Smooth muscle cell (in vitro differentiated cells): Measurements from ENCODE around the gene APP. TPM values are rescaled to one million over a fixed set of nuclear protein-coding genes. Genes with fewer than 3 reads are reported as not detected.

Experiments used
- DNase-seq: peaks from one replicate; lab custom pipeline; 2025; ENCODE audit not compliant: unreplicated experiment; lab: John Stamatoyannopoulos, UW
- H2AFZ ChIP-seq: fragments of 200-600 bp; sonication (generic); 2 replicates; pipeline ENCODE4 v1.6.0; 2016; ENCODE audit warnings: antibody characterized with exemption, low read depth, mild to moderate bottlenecking
- H3F3A ChIP-seq: fragments of 200-600 bp; sonication (generic); 2 replicates; pipeline ENCODE4 v1.6.0; 2017; ENCODE audit warnings: antibody characterized with exemption, low read depth
- H3K27ac ChIP-seq: fragments of 200-600 bp; sonication (generic); 2 replicates; pipeline ENCODE4 v1.5.1; 2016; ENCODE audit warnings: low read depth, mild to moderate bottlenecking
- H3K27me3 ChIP-seq: fragments of 200-600 bp; sonication (generic); 2 replicates; pipeline ENCODE4 v1.6.1; 2016; ENCODE audit warnings: low read depth, mild to moderate bottlenecking
- H3K36me3 ChIP-seq: fragments of 200-600 bp; sonication (generic); 2 replicates; pipeline ENCODE4 v1.5.1; 2016; ENCODE audit warnings: low read depth
- H3K4me1 ChIP-seq: fragments of 200-600 bp; sonication (generic); 2 replicates; pipeline ENCODE4 v1.5.1; 2016; ENCODE audit warnings: low read depth
- H3K4me2 ChIP-seq: fragments of 200-600 bp; sonication (generic); 2 replicates; pipeline ENCODE4 v1.6.0; 2016; ENCODE audit warnings: mild to moderate bottlenecking
- H3K4me3 ChIP-seq: fragments of 200-600 bp; sonication (generic); 2 replicates; pipeline ENCODE4 v1.5.1; 2016; ENCODE audit warnings: mild to moderate bottlenecking
- H3K79me2 ChIP-seq: fragments of 200-600 bp; sonication (generic); 2 replicates; pipeline ENCODE4 v1.6.0; 2016; ENCODE audit warnings: low read depth, mild to moderate bottlenecking
- H3K9ac ChIP-seq: fragments of 200-600 bp; sonication (generic); 2 replicates; pipeline ENCODE4 v1.6.0; 2016; ENCODE audit warnings: low read depth
- H3K9me3 ChIP-seq: fragments of 200-600 bp; sonication (generic); replicated peaks from 2 replicates; pipeline ENCODE4 v1.5.1; 2016; ENCODE audit warnings: low read depth
- H4K20me1 ChIP-seq: fragments of 200-600 bp; sonication (generic); 2 replicates; pipeline ENCODE4 v1.6.0; 2016; ENCODE audit warnings: low read depth
- WGBS: methylation state at CpG from one replicate; pipeline ENCODE4 v1.1.7; 2016; ENCODE audit warnings: low lambda C conversion rate; 5-methylcytosine and 5-hydroxymethylcytosine counted together
- polyA plus RNA-seq: library from polyadenylated mRNA; unstranded; fragments of >200 nt; fragmentation: Nextera tagmentation; extraction: Ambion mirVana; gene quantifications from 2 replicates; pipeline ENCODE4 v1.2.1, GENCODE V29; 2016
- total RNA-seq: library from RNA; depleted of rRNA; stranded (reverse); fragments of >200 nt; gene quantifications from 2 replicates; pipeline ENCODE4 v1.2.3, GENCODE V29; 2014
- TF ChIP-seq, protein P1 (sequence below): fragments of 200-600 bp; sonication (generic); IDR thresholded peaks from 2 replicates; pipeline ENCODE4 v1.5.1; 2017; ENCODE audit warnings: borderline replicate concordance, mild to moderate bottlenecking, antibody characterized with exemption; ENCODE audit not compliant: insufficient read depth, poor library complexity, severe bottlenecking

APP gene
- total and polyA plus RNA-seq, 2 experiments from 2014 or later, result 65.3 to 459 TPM

DNA sequence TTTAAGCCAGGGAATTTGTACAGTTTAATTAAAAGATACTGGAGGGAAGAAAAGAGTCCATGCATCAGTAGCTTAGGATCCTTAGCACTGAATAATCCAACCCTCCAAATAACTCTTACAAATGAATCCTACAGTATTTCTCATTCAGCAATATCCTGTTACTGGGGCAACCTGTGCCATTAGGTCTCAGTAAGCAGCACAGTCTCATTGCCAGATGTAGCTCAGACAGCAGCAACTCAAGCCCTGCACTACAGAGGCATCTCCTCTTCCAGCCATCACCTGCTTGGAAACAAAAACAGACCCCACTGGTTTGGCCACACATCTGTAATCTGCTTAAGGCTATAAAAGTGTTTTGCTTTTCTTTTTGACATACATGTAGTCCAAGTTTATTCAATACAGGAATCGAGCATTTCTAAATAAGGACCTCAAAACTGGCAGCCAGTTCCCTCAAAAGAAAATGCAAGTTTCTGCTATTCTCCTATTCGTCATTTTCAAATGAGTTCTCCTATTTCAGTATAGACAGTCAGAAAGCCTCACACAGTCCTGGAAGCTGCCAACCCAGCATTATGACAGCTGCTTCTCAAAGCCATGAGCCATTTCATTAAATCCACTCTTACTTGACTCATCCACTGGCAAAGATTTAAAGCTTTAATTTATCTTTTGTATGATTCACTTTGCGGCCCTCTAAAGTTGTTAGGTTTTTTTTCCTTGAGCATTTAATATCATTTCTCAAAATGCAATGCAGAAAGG is 129.0 kb downstream of the APP start:
- peak overlapping the region; percentile 6 for H3K4me2 ChIP-seq
- H3K9me3 ChIP-seq, result no peaks in the 10 kb centered on the region
- no peaks in the 10 kb centered on the region for H3K27me3 ChIP-seq
- peaks cover 12% of the 10 kb centered on the region for H3F3A ChIP-seq
- H3K79me2 ChIP-seq, result peaks cover 54% of the 10 kb centered on the region
- no peak overlapping the region for H2AFZ ChIP-seq
- H3K36me3 ChIP-seq, result no peaks in the 10 kb centered on the region
- TF ChIP-seq, protein P1, sequence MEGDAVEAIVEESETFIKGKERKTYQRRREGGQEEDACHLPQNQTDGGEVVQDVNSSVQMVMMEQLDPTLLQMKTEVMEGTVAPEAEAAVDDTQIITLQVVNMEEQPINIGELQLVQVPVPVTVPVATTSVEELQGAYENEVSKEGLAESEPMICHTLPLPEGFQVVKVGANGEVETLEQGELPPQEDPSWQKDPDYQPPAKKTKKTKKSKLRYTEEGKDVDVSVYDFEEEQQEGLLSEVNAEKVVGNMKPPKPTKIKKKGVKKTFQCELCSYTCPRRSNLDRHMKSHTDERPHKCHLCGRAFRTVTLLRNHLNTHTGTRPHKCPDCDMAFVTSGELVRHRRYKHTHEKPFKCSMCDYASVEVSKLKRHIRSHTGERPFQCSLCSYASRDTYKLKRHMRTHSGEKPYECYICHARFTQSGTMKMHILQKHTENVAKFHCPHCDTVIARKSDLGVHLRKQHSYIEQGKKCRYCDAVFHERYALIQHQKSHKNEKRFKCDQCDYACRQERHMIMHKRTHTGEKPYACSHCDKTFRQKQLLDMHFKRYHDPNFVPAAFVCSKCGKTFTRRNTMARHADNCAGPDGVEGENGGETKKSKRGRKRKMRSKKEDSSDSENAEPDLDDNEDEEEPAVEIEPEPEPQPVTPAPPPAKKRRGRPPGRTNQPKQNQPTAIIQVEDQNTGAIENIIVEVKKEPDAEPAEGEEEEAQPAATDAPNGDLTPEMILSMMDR, result no peak
- 57% methylated on average over 3 of the region's 3 CpGs for WGBS
- H3K4me3 ChIP-seq, result no peak overlapping the region
- no peaks in the 10 kb centered on the region for H3K4me1 ChIP-seq
- H4K20me1 ChIP-seq, result peaks cover 78% of the 10 kb centered on the region
- no peak overlapping the region for H3K9ac ChIP-seq
- H3K27ac ChIP-seq, result peak overlapping the region; percentile 29
- no peak for DNase-seq

DNA sequence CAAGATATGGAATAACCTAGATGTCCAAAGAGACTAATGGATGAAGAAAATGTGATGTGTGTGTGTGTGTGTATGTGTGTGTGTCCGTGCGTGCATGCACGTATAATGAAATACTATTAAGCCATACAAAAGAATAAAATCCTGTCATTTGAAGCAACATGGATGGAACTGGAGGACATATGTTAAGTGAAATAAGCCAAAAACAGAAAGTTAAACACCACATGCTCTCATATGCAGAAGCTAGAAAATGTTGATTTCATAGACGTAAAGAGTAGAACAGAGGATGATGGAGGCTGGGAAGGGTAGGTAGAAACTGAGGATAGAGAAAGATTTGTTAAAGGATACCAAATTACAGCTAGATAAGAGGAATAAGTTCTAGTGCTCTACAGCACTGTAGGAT is 133.7 kb downstream of the APP start:
- Histone ChIP-seq H3K27ac (no peak overlapping the region), H3K9ac (no peak overlapping the region), H3K36me3 (no peaks in the 10 kb centered on the region), H3F3A (peaks cover 5% of the 10 kb centered on the region), H3K9me3 (no peaks in the 10 kb centered on the region), H3K4me1 (no peaks in the 10 kb centered on the region), H4K20me1 (peaks cover 83% of the 10 kb centered on the region), H3K4me3 (no peak overlapping the region), H3K4me2 (no peak overlapping the region), H3K79me2 (peaks cover 50% of the 10 kb centered on the region), H2AFZ (no peak overlapping the region), H3K27me3 (no peaks in the 10 kb centered on the region)
- DNase-seq, result no peak
- 98% methylated on average over 4 of the region's 4 CpGs for WGBS
- TF ChIP-seq, protein P1, result no peak

DNA sequence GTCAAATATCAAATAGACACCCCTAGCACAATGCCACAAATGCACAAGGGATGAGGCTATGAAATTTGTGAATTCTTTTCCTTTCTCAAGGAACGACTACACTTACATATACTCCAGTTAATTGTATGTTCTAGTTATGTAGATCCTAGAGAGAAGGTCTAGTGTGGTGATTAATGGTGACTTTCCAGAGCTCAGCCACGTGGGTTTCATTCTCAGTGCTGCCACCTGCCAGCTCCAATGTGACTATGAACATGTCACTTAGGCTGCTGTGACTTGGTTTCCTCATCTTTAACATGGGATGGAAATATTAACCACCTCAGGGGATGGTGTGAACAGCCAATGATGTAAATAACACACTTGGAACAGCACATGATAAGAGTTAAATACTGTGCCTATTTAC is 138.3 kb downstream of the APP start:
- Histone ChIP-seq H4K20me1 (peaks cover 85% of the 10 kb centered on the region), H3K4me3 (no peak overlapping the region), H3K9me3 (no peaks in the 10 kb centered on the region), H3K27me3 (no peaks in the 10 kb centered on the region), H3K4me1 (no peaks in the 10 kb centered on the region), H3K27ac (no peak overlapping the region), H2AFZ (no peak overlapping the region), H3K4me2 (no peak overlapping the region), H3F3A (no peaks in the 10 kb centered on the region), H3K9ac (no peak overlapping the region), H3K79me2 (peaks cover 52% of the 10 kb centered on the region), H3K36me3 (no peaks in the 10 kb centered on the region)
- WGBS, result 80% methylated on average over 2 of the region's 2 CpGs
- TF ChIP-seq, protein P1, result no peak
- DNase-seq, result no peak

DNA sequence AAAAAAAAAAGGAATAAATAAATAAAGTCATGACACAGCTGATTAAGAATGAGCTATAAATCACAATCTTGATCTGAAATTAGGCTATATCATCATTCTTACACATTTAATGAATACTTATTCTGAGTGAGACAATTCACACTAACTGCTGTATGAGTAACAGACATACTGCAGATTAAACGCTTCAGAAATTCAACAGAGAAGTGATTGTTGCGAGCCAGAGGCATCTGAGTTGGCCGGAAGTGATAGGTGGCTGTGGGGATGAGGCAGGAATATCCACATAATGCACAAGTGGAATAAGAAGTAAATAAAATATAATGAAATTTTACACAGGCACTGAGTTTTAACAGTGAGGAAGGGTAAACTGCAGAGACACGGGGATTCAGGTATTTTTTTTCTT is 142.4 kb downstream of the APP start:
- Histone ChIP-seq H4K20me1 (peaks cover 88% of the 10 kb centered on the region), H3K79me2 (peaks cover 68% of the 10 kb centered on the region), H3K27ac (no peak overlapping the region), H3K9ac (no peak overlapping the region), H3K9me3 (no peaks in the 10 kb centered on the region), H3K36me3 (no peaks in the 10 kb centered on the region), H3F3A (no peaks in the 10 kb centered on the region), H3K4me3 (no peak overlapping the region), H3K4me1 (no peaks in the 10 kb centered on the region), H2AFZ (no peak overlapping the region), H3K27me3 (no peaks in the 10 kb centered on the region), H3K4me2 (no peak overlapping the region)
- DNase-seq, result no peak
- WGBS, result 91% methylated on average over 4 of the region's 4 CpGs
- TF ChIP-seq, protein P1, result no peak
